Measurements from ENCODE around the gene DHX8. TPM values are rescaled to one million over a fixed set of nuclear protein-coding genes. Genes with fewer than 3 reads are reported as not detected.
A peak's percentile ranks its signal among the peaks of the same experiment; 100 is the strongest.

DHX8 gene
- total and polyA plus RNA-seq, 2 of the 4 experiments (the other 2 are of a cell fraction) = 21.8 to 50.0 TPM

DNA sequence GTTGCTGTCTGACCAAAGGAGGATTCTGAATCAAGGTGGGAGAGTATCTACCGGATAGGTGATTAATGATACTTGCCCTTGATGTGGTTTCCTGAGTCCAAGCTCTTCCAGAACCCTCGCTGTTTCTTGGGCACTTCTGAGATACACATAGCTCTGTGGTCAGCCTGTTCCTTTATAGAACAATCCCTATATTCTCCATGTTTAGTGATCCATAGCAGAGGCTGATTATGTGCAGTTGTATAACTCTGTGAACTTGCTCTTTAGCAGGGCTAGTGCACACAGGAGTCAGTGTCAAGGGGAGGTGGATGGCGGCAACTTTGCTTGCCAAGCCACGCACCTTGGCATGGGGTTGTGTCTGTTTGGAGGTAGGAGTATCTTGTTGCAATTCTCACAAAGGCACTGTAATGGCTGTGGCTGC lies 48.9 kb upstream of the DHX8 start:
- DNase-seq (no peak), ATAC-seq (ENCODE audit: low read depth) (no peak)
- dilution Hi-C loops (cut with HindIII; ENCODE audit: low sequenced_read_pairs, unreplicated experiment) = no loop called here
- peaks cover 9% of the 10 kb centered on the region for H3K4me1 ChIP-seq (ENCODE audit: control insufficient read depth, insufficient read depth, low read length)
- H2AK9ac ChIP-seq (replicated peaks; ENCODE audit: low read depth, low read length, poor library complexity) = no peak overlapping the region
- no peaks in the 10 kb centered on the region for H3K9me3 ChIP-seq (ENCODE audit: control insufficient read depth, insufficient read depth, low read length)
- no peak overlapping the region for H4K8ac ChIP-seq (ENCODE audit: low read depth in 2 of 2, low read length in 2 of 2)
- H2AFZ ChIP-seq (replicated peaks; ENCODE audit: low read length, poor library complexity) = no peak overlapping the region
- intact Hi-C loops (cut with micrococcal nuclease) = no loop called here
- in situ Hi-C loops (cut with MboI; ENCODE audit: low sequenced_read_pairs) = no loop called here
- H3K27me3 ChIP-seq (ENCODE audit: control insufficient read depth, insufficient read depth, low read length) = no peaks in the 10 kb centered on the region
- no peak overlapping the region for H2BK120ac ChIP-seq (ENCODE audit: low read depth, low read length)
- H3K9ac ChIP-seq (ENCODE audit: low read depth, low read length) = no peak overlapping the region
- no peaks in the 10 kb centered on the region for H3K9me1 ChIP-seq (ENCODE audit: insufficient read depth, low read length)
- H3K56ac ChIP-seq (ENCODE audit: extremely low read depth, insufficient read depth, low read length) = no peak overlapping the region
- H4K20me1 ChIP-seq (ENCODE audit: insufficient read depth, low read length) = no peaks in the 10 kb centered on the region
- 63% methylated on average over 1 of the region's 4 CpGs; no CpG with 5 or more reads in 1 of the 2 experiments for WGBS, 2 experiments (ENCODE audit: extremely low coverage in 2 of 2, insufficient read length in 1 of 2)
- no peaks in the 10 kb centered on the region for H3K36me3 ChIP-seq (ENCODE audit: control insufficient read depth, insufficient read depth, low read length)
- H3K4me2 ChIP-seq (ENCODE audit: low read depth, low read length) = no peak overlapping the region
- ChIA-PET POLR2A (ENCODE audit: unreplicated experiment) (no interaction called here), CTCF (no interaction called here)
- no peak overlapping the region for H3K27ac ChIP-seq (ENCODE audit: insufficient read depth, low read length)
- no TSS peak for BruUV-seq (replicated peaks)
- H4K91ac ChIP-seq (ENCODE audit: insufficient read depth, low read depth, low read length) = no peak overlapping the region
- H2BK20ac ChIP-seq (ENCODE audit: low read depth, low read length) = no peak overlapping the region
- H3K79me1 ChIP-seq (ENCODE audit: low read depth in 1 of 2, low read length in 2 of 2) = no peaks in the 10 kb centered on the region
- no peak overlapping the region for H2BK5ac ChIP-seq (ENCODE audit: low read depth, low read length, poor library complexity, severe bottlenecking)
- no peak overlapping the region for H3K23ac ChIP-seq (ENCODE audit: low read depth, low read length)
- no peak overlapping the region for H3K4me3 ChIP-seq (ENCODE audit: insufficient read depth, low read depth, low read length)
- H2BK15ac ChIP-seq (ENCODE audit: low read depth, low read length) = no peak overlapping the region
- H4K5ac ChIP-seq (ENCODE audit: low read depth, low read length) = no peak overlapping the region
- TF ChIP-seq CTCF (conservative IDR thresholded peaks at IDR 0.05; ENCODE audit: low read depth, low read length) (no peak), RAD21 (IDR thresholded peaks at IDR 0.05; ENCODE audit: low read length) (no peak), MAFK (IDR thresholded peaks at IDR 0.05; ENCODE audit: low read depth, low read length) (no peak), NFE2L2 (IDR thresholded peaks at IDR 0.05; ENCODE audit: low read depth, low read length) (no peak), POLR2A (IDR thresholded peaks at IDR 0.05; ENCODE audit: low read depth, low read length) (no peak), CEBPB (IDR thresholded peaks at IDR 0.05; ENCODE audit: low read depth, low read length) (no peak), CHD1 (IDR thresholded peaks at IDR 0.05; ENCODE audit: low read depth, low read length) (no peak), MAZ (IDR thresholded peaks at IDR 0.05; ENCODE audit: borderline replicate concordance, low read depth, low read length) (no peak), BHLHE40 (IDR thresholded peaks at IDR 0.05; ENCODE audit: low read depth, low read length) (no peak), ELK1 (IDR thresholded peaks at IDR 0.05; ENCODE audit: borderline replicate concordance, low read depth, low read length) (no peak), SMC3 (IDR thresholded peaks at IDR 0.05; ENCODE audit: low read depth, low read length) (no peak), MXI1 (IDR thresholded peaks at IDR 0.05; ENCODE audit: borderline replicate concordance, low read depth, low read length) (no peak), FOS (IDR thresholded peaks at IDR 0.05; ENCODE audit: low read depth, low read length) (no peak), RCOR1 (IDR thresholded peaks at IDR 0.05; ENCODE audit: insufficient replicate concordance, low read length) (no peak), RFX5 (IDR thresholded peaks at IDR 0.05; ENCODE audit: low read depth, low read length) (no peak)
- TF ChIP-seq, protein P1, sequence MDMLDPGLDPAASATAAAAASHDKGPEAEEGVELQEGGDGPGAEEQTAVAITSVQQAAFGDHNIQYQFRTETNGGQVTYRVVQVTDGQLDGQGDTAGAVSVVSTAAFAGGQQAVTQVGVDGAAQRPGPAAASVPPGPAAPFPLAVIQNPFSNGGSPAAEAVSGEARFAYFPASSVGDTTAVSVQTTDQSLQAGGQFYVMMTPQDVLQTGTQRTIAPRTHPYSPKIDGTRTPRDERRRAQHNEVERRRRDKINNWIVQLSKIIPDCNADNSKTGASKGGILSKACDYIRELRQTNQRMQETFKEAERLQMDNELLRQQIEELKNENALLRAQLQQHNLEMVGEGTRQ (IDR thresholded peaks at IDR 0.05; ENCODE audit: low read depth, low read length) = no peak
- H3K18ac ChIP-seq (ENCODE audit: low read depth, low read length) = no peak overlapping the region
- no peak overlapping the region for H3K14ac ChIP-seq (replicated peaks; ENCODE audit: low read depth, low read length)
- no peak overlapping the region for H3K4ac ChIP-seq (ENCODE audit: low read depth, low read length)
- H2AK5ac ChIP-seq (ENCODE audit: low read depth, low read length) = 0 out of 2 replicates have a peak overlapping the region, but pooled peaks have one; percentile 16
